GM23248 (cell line): Measurements from ENCODE around the gene C22orf39.

Experiments
- EZH2 ChIP-seq: fragments of 200-600 bp; sonication (generic); IDR thresholded peaks from 2 replicates; pipeline ENCODE4 v1.6.1; 2018; ENCODE audit warnings: antibody characterized with exemption, mild to moderate bottlenecking; ENCODE audit not compliant: insufficient read depth, poor library complexity, severe bottlenecking
- EZH2phosphoT487 ChIP-seq: fragments of 200-600 bp; sonication (generic); IDR thresholded peaks from 2 replicates; pipeline ENCODE4 v1.6.1; 2018; ENCODE audit warnings: antibody characterized with exemption, moderate library complexity, mild to moderate bottlenecking, low read depth; ENCODE audit not compliant: insufficient read depth

GRCh38 chr22:19460036-19460435 is 12.5 kb upstream of the C22orf39 start:
- TF ChIP-seq EZH2 (no peak), EZH2phosphoT487 (no peak)
